ENCODE measurements around the gene DLG4.

The DLG4 gene

DNA sequence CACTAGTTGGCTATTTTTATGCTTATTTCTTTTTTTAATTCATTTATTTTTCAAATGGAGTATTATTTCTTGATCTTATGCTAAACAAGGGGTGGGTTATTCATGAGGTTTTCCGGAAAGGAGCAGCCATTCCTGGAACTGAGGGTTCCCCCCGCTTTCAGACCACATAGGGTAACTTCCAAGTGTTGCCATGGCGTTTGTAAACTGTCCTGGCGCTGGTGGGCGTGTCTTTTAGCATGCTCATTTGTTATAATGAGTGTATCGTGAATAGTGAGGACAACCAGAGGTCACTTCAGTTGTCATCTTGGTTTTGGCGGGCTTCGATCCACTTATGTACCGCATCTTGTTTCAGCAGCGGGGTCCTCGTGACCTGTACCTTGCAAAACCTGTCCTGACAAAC lies 75.4 kb downstream of the DLG4 start:
- TF ChIP-seq, protein P1, sequence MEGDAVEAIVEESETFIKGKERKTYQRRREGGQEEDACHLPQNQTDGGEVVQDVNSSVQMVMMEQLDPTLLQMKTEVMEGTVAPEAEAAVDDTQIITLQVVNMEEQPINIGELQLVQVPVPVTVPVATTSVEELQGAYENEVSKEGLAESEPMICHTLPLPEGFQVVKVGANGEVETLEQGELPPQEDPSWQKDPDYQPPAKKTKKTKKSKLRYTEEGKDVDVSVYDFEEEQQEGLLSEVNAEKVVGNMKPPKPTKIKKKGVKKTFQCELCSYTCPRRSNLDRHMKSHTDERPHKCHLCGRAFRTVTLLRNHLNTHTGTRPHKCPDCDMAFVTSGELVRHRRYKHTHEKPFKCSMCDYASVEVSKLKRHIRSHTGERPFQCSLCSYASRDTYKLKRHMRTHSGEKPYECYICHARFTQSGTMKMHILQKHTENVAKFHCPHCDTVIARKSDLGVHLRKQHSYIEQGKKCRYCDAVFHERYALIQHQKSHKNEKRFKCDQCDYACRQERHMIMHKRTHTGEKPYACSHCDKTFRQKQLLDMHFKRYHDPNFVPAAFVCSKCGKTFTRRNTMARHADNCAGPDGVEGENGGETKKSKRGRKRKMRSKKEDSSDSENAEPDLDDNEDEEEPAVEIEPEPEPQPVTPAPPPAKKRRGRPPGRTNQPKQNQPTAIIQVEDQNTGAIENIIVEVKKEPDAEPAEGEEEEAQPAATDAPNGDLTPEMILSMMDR (IDR thresholded peaks at IDR 0.05; ENCODE audit: control insufficient read depth, insufficient read depth, low read depth, low read length, missing control alignments), result no peak
- no peak overlapping the region for H3K4me3 ChIP-seq (ENCODE audit: control insufficient read depth, low read depth, low read length)
- DNase-seq (ENCODE audit: low read depth), result no peak

DNA sequence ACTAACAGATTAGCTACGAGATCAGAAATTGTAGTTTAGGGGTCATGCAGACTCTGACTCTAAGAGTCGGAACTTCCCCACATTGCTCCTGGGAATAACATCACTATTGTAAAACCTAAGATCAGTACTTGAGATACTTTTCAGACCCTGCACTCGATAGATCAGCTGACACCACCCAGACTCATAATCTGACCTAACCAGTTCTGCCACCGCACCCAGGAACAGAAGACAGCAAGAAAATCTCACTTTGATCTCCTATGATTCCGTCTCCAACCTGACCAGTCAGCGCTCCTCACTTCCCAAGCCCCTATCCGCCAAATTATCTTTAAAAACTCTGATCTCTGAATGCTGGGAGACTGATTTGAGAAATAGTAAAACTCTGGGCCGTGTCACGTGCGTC lies 77.8 kb downstream of the DLG4 start:
- no peak for DNase-seq (ENCODE audit: low read depth)
- TF ChIP-seq, protein P1 (IDR thresholded peaks at IDR 0.05; ENCODE audit: control insufficient read depth, insufficient read depth, low read depth, low read length, missing control alignments), result no peak
- H3K4me3 ChIP-seq (ENCODE audit: control insufficient read depth, low read depth, low read length), result no peak overlapping the region

DNA sequence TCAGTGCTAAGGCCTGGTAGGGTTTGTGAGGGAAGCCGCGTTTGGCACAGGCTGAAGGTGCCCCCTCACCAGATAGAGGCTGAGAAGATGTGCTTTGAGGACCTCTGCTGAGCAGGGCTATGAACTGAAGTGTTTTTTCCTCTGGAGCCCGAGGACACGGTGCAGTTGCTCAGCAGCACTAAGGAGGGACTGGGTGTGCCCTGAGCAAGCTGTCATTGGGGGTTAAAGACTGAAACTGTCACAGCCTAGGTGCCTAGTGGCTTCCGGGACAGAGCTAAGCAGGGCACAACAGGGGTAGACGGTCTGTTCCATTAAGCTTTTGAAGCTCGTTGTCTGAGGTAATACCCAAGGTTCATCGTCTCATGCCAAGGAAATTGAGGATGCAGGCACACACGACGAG lies 80.2 kb downstream of the DLG4 start:
- no peak overlapping the region for H3K4me3 ChIP-seq (ENCODE audit: control insufficient read depth, low read depth, low read length)
- TF ChIP-seq, protein P1 (IDR thresholded peaks at IDR 0.05; ENCODE audit: control insufficient read depth, insufficient read depth, low read depth, low read length, missing control alignments), result no peak
- no peak for DNase-seq (ENCODE audit: low read depth)

DNA sequence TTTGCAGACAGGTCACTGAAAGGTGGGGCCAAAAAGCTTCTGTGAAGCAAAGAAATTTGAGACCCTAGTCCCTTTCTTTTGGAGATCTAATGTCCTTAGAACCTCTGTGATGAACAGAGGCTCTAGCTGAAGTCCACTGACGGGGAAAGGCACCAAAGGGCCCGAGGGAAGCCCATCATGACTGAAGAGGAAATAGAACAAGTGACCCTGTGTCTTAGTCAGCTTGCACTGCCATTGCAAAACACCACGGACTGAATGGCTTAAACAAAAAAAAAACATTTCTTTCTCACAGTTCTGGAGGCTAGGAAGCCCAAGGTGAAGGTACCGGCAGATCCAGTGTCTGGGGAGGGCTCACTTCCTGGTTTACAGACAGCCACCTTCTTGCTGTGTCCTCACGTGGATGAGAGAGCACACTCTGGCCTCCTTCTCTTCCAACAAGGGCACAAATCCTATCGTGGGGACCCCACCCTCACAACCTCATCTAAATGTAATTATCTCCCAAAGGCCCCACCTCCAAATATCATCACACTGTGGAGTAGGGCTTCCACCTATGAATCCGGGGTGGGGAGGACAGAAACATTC lies 80.7 kb downstream of the DLG4 start:
- DNase-seq (ENCODE audit: low read depth), result no peak
- no peak overlapping the region for H3K4me3 ChIP-seq (ENCODE audit: control insufficient read depth, low read depth, low read length)
- TF ChIP-seq, protein P1 (IDR thresholded peaks at IDR 0.05; ENCODE audit: control insufficient read depth, insufficient read depth, low read depth, low read length, missing control alignments), result no peak

DNA sequence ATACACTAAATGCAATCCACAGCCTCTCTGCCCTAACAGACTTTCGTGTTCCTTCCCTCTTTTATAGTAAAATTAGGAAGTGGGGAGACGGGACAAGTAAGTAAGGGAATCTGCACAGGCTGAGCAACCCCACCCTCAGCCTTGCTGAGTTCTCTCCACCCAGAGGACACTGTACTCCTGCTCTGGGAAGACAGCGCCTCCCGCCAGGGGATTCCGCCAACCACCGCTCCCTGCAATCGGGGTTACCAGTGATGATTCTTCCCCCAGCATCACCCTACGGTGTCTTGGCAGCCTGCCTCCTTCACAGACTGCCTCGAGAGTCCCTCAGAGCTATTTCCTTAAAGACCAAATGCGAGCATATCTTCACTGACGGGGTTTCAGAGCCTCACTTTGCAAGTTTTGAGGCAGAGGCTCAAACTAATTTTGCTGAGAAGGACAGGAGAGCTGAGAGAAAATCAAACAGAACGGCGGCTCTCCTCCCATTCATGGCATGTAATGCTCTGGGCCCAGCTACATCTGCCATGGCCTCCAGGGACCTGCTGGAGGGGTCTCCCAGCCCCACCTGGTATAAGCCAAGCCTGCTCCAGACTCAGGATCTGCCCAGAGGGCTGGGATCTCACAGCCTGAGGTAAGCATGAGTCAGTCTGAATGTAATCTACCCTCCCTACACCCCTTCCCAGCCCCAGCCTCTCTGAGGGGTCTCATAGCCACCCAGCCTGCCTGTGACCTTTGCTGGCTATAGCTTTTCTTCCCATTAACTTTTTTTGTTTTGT lies 82.3 kb downstream of the DLG4 start:
- H3K4me3 ChIP-seq (ENCODE audit: control insufficient read depth, low read depth, low read length), result no peak overlapping the region
- TF ChIP-seq, protein P1 (IDR thresholded peaks at IDR 0.05; ENCODE audit: control insufficient read depth, insufficient read depth, low read depth, low read length, missing control alignments), result peak; percentile 4
- DNase-seq (ENCODE audit: low read depth), result no peak
